Measurements from ENCODE around the gene CNKSR3.

The CNKSR3 gene

DNA sequence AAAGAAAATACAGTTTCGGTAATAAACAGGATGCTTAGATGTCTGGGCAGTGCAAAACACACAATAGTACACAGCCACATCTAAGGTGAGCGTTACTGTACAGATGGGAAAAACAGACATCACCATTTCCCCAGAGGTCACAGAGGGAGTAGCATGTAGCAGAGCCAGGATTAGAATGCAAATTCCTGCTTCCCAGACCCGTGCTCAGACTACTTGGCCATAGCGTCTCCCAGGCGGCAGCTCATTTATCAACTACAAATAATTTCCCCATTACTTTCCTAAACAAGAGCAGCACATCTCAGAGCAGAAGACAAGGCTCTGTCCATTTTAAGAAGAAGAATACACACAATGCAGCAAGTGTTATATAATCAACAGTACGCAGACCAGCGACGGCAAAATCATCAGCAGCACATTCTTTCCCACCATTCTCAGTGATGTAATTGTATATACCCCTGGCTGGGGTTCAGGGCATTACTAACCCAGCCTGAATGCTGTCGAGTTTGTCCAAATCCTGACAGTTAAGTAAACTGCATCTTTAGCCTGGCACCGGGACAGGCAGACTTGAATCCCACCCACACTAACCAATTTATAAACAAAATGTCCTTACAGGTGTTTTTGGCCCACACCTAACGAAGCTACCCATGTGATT lies 61.9 kb downstream of the CNKSR3 start:
- DNase-seq, result no peak

DNA sequence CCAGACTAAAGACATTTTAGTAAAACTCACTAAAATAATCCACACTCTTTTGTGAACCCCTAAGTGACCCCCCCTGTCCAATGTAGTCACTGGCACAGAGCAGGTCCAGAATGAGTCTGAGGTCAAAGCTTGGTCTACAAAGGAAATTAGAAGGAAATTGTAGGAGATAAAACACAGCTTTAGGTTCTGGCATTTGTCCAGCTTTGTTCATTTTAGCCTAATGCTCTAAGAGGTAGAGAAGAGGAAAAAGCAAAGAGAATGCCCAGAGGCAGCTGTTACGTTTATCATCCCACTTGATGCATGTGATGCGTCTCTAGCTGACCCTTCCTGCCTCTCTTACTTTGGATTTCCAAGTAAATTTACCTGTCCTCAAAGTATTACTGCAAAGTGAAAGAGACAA lies 62.5 kb downstream of the CNKSR3 start:
- no peak for DNase-seq

DNA sequence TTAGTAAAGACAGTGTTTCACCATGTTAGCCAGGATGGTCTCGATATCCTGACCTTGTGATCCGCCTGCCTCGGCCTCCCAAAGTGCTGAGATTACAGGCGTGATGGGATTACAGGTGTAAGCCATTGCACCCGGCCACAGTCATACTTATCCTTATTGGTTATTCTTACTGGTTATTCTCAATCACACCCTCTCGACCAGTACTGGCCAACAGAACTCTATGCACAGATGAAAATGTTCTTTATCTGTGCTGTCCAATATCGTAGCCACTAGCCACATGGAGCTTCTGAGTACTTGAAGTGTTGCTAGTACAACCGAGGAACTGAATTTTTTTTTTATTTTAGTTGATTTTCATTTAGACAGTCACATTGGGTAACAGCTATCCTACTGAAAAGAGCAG lies 63.5 kb downstream of the CNKSR3 start:
- no peak for DNase-seq

- DNase-seq, result no peak
Observed at GRCh38 chr6:154445417-154445816, 65.1 kb downstream of the CNKSR3 start.

DNA sequence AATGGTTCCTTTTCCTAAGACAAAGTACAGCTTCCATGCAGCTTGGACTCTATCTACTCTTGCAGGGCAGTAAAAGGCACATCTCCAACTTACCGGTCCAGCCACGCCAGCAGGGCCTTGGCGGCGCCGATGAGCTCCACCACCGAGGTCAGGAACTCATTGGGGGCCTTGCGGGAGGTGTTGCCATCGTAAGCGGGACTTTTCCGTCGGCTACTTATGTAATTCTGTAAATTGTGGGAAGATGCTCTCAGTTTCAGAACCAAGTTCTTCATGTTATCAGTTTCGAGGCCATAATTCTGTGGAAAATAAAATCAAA lies 68.5 kb downstream of the CNKSR3 start:
- no peak for DNase-seq

GRCh38 chr6:154440422-154441043 lies 70.0 kb downstream of the CNKSR3 start:
- DNase-seq, result no peak

GRCh38 chr6:154440022-154440421 lies 70.5 kb downstream of the CNKSR3 start:
- DNase-seq, result no peak

GRCh38 chr6:154438882-154439415 lies 71.5 kb downstream of the CNKSR3 start:
- no peak for DNase-seq

GRCh38 chr6:154435400-154435945 lies 75.0 kb downstream of the CNKSR3 start:
- DNase-seq, result no peak

DNA sequence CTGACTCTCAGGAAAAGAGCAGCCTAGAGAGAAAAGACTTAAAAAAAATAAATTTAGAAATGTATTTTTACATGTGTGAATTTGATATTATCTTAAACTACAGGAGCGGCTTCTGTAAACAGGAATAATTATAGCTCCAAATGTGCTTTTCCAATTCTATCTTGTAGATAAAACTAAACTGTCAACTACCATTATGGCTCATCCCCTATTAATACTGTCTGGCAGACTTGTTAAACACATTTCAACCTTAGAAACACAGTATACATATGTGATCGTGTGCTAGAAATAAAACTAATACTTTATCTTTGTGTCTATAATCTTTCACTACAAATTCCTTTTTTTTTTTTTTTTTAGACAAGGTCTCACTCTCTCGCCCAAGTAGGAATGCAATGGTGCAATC lies 75.8 kb downstream of the CNKSR3 start:
- DNase-seq, result no peak

GRCh38 chr6:154433477-154434241 lies 76.8 kb downstream of the CNKSR3 start:
- DNase-seq, result no peak

DNA sequence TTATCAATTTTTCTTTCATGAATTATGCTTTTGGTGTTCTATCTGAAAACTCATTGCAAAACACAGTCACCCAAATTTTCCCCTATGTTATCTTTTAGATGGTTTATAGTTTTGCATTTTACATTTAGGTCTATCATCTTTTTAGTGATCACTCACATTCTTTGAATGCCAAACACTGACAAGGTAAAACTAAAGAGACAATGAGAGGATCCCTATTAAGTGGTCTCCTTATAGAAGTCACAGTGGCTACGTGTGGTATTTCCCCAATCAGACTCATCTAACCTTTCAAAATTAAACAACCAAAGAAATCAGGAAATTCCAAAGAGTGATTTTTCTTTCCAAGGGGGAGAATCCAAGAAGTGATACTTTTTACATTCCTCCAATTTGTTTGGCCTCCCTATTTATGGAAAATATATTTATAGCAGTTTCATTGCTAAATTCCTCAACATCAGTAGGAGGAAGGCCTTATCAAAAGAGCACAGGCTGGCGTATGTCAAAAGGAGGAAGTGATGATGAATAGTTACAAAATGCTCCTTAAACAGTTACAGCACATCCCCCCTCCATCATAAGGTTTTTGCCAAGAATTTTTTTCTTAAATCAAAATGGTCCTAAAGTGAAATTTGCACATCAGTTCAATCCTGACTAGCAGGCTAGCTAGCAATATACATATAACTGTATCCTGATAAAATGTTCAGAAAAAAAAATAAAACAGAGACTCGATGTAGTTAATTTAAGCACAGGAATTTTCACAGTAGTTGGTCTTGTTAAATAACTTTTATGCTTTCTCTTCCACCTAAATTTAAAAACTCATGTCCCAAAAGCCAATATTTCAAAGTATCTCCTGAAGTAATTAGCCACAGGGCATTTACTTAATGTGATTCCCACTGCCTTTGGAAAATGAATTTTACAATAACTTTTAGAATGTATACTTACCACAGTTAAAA lies 77.7 kb downstream of the CNKSR3 start:
- DNase-seq, result no peak

DNA sequence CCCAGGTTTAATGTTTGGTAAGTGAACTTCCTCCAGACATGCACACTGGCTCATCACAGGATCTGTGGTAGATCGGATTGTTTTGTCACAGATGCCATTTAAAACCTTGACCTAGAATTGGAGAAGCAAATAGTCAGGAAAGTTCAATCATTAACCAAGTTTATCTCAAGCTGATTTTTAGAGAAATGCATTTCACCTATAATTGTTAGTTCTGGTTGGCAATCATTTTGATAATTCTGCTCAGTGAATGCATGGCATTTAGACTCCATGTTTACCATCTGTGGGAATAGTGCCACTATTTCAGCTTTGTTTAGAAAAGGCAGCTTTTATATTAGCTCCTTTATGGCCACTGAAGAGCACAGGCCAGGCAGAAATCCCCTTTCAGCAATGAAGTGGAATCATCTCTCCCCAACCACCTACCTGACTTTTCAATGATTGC lies 80.0 kb downstream of the CNKSR3 start:
- no peak for DNase-seq

GRCh38 chr6:154429711-154430110 lies 80.8 kb downstream of the CNKSR3 start:
- no peak for DNase-seq

GRCh38 chr6:154428897-154429296 lies 81.6 kb downstream of the CNKSR3 start:
- DNase-seq, result no peak

DNA sequence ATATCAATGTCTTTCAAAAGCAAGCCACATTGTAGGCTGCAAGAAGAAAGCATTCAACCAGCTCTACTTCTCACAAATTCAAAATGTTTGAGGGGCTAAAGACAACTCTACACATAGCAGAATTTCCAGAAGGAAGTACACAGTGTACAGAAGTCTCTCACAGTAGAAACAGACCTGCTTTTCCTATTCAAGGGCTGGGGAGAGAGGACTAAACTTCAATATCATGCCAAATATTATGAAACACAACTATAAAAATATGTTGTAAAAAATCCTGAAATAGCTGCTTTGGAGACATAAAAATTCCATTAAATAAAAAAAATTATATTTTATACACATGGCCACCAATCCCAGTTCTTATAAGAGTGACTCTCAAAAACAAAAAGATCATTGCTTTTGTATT lies 83.0 kb downstream of the CNKSR3 start:
- no peak for DNase-seq

GRCh38 chr6:154426997-154427396 lies 83.5 kb downstream of the CNKSR3 start:
- DNase-seq, result no peak

- no peak for DNase-seq
Observed at GRCh38 chr6:154425034-154425433, 85.5 kb downstream of the CNKSR3 start.

DNA sequence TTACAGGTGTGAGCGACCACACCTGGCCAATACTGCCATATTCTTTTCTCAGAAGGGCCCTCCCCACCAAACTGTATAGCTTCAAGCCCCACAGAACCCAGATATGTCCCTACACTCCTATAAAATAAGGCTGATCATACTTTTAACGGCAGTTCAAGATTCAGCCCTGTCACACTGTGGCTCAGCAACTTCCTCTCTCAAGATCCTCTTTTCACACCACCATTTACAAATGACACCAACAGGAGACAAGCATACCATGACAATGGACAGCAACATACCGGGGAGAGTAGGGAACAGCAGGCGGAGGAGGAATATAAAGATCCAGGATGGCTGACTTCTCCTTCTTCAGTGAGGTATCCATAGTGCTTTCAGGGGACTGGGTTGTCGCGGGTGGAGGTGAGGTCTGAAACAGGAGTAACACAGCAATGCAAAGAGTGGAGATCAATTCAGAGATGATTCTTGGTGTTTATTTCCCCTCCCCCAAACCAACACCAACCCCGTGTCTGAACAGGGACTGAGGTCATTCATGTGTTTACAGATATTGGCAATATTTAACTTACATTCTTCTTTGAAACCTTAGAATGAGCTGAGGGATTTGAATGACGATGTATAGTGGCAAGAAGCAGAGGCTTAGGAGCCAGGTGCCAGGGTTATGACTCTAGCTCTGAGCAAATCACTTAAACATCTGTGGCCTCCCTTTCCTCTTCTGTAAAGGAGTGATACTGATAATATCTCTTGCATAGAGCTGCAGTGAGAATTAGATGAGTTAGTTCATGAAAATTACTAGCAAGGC lies 96.3 kb downstream of the CNKSR3 start:
- no peak for DNase-seq

GRCh38 chr6:154412106-154412820 lies 98.2 kb downstream of the CNKSR3 start:
- DNase-seq, result no peak

DNA sequence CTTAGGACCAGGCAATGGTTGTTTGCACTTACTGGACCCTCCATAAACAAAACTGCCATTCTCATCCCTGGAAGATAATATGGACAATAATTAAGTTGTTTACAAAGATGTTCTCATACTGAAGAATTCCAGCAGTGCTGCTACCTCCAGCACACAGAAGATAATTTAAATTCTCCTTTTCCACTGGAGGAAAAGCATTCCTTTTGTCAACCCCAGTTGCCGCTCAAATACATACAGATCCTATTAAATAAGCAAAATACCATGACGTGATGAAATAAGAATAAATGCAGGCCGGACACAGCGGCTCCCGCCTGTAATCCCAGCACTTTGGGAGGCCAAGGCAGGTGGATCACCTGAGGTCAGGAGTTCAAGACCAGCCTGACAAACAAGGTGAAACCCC lies 99.4 kb downstream of the CNKSR3 start:
- no peak for DNase-seq
